ENCODE measurements around the gene PBXIP1. TPM values are rescaled to one million over a fixed set of nuclear protein-coding genes. Genes with fewer than 3 reads are reported as not detected.
"Not testable (repeated sequence)": the region's sequence is repeated elsewhere in the genome, so short reads cannot be mapped to it uniquely, and the experiment has no call there.

The PBXIP1 gene
- total RNA-seq, 1 donor from 2014 or later, result 82.1 TPM

DNA sequence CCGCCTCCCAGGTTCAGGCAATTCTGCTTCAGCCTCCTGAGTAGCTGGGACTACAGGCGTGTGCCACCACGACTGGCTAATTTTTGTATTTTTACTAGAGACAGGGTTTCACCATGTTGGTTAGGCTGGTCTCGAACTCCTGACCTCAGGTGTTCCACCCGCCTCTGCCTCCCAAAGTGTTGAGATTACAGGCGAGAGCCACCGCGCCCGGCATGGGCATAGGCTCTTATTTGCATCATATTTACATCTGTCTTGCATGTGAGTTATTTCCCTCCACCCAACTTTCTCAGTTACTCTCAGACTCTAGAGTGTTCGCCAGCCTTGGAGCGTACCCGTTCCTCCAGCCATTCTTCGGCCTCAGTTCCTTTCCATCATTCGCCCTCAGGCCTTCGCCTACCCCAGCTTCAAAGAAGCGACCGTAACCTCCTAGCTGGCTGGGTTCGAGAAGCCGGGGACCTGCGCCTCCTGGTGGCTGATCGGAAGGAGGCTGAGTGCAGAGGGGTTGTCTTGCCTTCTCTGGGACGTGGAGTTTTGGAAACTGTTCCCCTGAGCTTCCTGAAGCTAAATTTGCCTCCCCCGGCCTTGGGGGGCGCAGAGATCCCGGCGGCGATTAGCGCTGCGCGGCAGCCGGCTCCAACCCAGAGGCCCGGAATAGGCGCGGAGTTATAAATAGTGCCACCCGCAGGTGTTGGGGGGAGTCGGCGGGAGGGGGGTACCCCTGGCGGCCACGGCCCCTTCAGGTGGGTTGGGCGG, 43.1 kb upstream of the PBXIP1 start:
- H3K4me3 Mint-ChIP-seq (ENCODE audit: unreplicated experiment), result peak overlapping the region; percentile 77
- peaks cover 21% of the 10 kb centered on the region for H3K4me1 Mint-ChIP-seq (ENCODE audit: unreplicated experiment)
- DNase-seq (ENCODE audit: low spot score), result peak; percentile 74
- peaks cover 10% of the 10 kb centered on the region for H3K27me3 Mint-ChIP-seq (ENCODE audit: unreplicated experiment)
- peak overlapping the region; percentile 45 for H3K27ac Mint-ChIP-seq (ENCODE audit: unreplicated experiment)
- no peaks in the 10 kb centered on the region for H3K36me3 Mint-ChIP-seq (ENCODE audit: low read depth, unreplicated experiment)
- no peaks in the 10 kb centered on the region for H3K9me3 Mint-ChIP-seq (ENCODE audit: unreplicated experiment)
- TF ChIP-seq, protein P1, sequence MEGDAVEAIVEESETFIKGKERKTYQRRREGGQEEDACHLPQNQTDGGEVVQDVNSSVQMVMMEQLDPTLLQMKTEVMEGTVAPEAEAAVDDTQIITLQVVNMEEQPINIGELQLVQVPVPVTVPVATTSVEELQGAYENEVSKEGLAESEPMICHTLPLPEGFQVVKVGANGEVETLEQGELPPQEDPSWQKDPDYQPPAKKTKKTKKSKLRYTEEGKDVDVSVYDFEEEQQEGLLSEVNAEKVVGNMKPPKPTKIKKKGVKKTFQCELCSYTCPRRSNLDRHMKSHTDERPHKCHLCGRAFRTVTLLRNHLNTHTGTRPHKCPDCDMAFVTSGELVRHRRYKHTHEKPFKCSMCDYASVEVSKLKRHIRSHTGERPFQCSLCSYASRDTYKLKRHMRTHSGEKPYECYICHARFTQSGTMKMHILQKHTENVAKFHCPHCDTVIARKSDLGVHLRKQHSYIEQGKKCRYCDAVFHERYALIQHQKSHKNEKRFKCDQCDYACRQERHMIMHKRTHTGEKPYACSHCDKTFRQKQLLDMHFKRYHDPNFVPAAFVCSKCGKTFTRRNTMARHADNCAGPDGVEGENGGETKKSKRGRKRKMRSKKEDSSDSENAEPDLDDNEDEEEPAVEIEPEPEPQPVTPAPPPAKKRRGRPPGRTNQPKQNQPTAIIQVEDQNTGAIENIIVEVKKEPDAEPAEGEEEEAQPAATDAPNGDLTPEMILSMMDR (IDR thresholded peaks at IDR 0.05; ENCODE audit: unreplicated experiment), result peak; percentile 83

DNA sequence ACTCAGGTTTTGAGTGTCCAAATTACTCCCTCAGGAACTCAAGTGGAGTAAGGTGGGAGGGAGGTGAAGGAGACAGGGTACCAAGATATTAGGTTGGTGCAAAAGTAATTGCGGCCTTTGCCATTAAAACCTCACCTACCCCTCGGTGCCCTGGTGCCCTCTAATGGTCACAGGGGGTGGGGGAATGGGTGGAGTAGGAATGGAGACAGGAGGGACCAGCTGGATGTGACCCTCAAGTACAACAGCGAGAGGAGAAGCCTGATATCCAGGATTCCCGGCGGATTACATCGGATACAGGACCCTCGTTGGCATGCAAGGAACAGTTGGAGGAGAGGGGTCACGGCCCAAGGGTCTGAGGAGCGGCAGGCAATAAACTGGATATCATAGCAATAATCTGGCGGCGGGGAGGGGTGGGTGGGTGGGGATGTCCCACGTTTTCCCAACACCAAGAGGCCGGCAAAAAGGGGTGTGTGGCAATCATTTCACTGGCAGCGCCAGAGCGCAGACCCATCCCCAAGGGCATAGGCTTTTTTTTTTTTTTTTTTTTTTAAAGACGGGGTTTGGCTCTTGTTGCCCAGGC, 42.4 kb upstream of the PBXIP1 start:
- DNase-seq (ENCODE audit: low spot score), result no peak
- Mint-ChIP-seq H3K4me1 (ENCODE audit: unreplicated experiment) (peaks cover 19% of the 10 kb centered on the region), H3K36me3 (ENCODE audit: low read depth, unreplicated experiment) (no peaks in the 10 kb centered on the region), H3K4me3 (ENCODE audit: unreplicated experiment) (no peak overlapping the region), H3K27me3 (ENCODE audit: unreplicated experiment) (peaks cover 10% of the 10 kb centered on the region), H3K9me3 (ENCODE audit: unreplicated experiment) (no peaks in the 10 kb centered on the region), H3K27ac (ENCODE audit: unreplicated experiment) (no peak overlapping the region)
- TF ChIP-seq, protein P1 (IDR thresholded peaks at IDR 0.05; ENCODE audit: unreplicated experiment), result no peak

DNA sequence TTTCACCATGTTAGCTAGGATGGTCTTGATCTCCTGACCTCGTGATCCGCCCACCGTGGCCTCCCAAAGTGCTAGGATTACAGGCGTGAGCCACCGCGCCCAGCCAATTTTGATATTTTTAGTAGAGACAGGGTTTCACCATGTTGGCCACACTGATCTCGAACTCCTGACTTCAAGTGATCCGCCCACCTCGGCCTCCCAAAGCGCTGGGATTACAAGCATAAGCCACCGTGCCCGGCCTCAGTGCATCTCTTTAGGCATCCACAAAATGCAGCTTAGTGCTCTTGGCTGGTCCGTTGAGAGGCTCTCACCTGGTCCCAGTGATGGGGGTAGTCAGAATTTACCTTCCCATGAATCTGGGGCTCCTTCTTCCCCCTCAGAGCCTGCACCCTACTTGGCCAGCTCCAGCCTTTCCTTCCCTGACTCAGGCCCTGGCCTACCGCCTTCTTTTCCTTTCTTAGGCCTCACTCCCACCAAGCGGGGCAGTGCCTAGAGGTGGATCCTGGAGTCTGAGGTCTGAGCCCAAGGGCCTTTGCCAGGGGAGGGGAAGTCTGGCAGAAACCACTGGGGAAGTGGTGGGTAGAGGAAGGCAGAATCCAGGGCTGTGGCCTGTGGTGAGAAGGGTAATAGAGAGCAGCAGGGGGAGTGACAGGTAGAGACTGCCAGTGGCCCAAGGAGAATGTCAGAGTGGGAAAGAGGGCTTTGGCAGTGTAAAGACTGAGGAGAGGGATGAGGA, 41.2 kb upstream of the PBXIP1 start:
- peaks cover 15% of the 10 kb centered on the region for H3K4me1 Mint-ChIP-seq (ENCODE audit: unreplicated experiment)
- H3K27me3 Mint-ChIP-seq (ENCODE audit: unreplicated experiment), result peaks cover 10% of the 10 kb centered on the region
- TF ChIP-seq, protein P1 (IDR thresholded peaks at IDR 0.05; ENCODE audit: unreplicated experiment), result no peak
- no peak for DNase-seq (ENCODE audit: low spot score)
- H3K9me3 Mint-ChIP-seq (ENCODE audit: unreplicated experiment), result no peaks in the 10 kb centered on the region
- no peaks in the 10 kb centered on the region for H3K36me3 Mint-ChIP-seq (ENCODE audit: low read depth, unreplicated experiment)
- H3K4me3 Mint-ChIP-seq (ENCODE audit: unreplicated experiment), result no peak overlapping the region
- H3K27ac Mint-ChIP-seq (ENCODE audit: unreplicated experiment), result no peak overlapping the region

DNA sequence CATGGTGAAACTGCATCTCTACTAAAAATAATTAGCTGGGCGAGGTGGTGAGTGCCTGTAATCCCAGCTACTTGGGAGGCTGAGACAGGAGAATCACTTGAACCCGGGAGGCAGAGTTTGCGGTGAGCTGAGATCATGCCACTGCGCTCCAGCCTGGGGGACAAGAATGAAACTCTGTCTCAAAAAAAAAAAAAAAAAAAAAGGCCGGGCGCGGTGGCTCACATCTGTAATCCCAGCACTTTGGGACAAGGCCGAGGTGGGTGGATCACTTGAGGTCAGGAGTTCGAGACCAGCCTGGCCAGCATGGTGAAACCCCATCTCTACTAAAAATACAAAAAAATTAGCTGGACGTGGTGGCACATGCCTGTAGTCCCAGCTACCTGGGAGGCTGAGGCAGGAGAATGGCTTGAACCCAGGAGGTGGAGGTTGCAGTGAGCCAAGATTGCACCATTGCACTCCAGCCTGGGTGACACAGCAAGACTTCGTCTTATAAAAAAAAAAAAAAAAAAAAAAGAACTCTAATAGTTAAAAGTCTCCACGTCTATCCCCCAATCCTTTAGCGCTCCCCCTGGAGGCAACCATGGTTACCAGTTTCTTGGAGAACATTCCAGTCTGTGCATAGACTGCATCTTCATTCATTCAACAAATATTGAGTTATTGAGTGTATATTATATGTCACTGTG, 39.5 kb upstream of the PBXIP1 start:
- H3K27me3 Mint-ChIP-seq (ENCODE audit: unreplicated experiment); H3K27ac Mint-ChIP-seq (ENCODE audit: unreplicated experiment); H3K4me3 Mint-ChIP-seq (ENCODE audit: unreplicated experiment); H3K36me3 Mint-ChIP-seq (ENCODE audit: low read depth, unreplicated experiment); H3K9me3 Mint-ChIP-seq (ENCODE audit: unreplicated experiment): not testable (repeated sequence)
- peak; percentile 71 for DNase-seq (ENCODE audit: low spot score)
- TF ChIP-seq, protein P1 (IDR thresholded peaks at IDR 0.05; ENCODE audit: unreplicated experiment), result peak; percentile 24
- H3K4me1 Mint-ChIP-seq (ENCODE audit: unreplicated experiment), result peaks cover 15% of the 10 kb centered on the region

Data from endothelial cell (in vitro differentiated cells).